Activated T-cell treated with anti-CD3 and anti-CD28 coated beads, Interleukin-2, amount 50 U/mL, for 4 hours (primary cell): ENCODE results near the gene TEKT3. TPM values are rescaled to one million over a fixed set of nuclear protein-coding genes. Genes with fewer than 3 reads are reported as not detected.

Experiments
- ATAC-seq, 2 donors: fragments of 200-7000 bp; cut with Tn5 transposase; one replicate each; pipeline ENCODE4 v1.10.0; 2021
- DNase-seq: peaks from one replicate; pipeline ENCODE4 v3.0.0-alpha.2; 2020
- H3K27me3 Mint-ChIP-seq: one replicate; pipeline ENCODE4 v1.8.0; 2021; ENCODE audit warnings: low read depth, mixed read lengths
- H3K36me3 Mint-ChIP-seq: one replicate; pipeline ENCODE4 v1.8.0; 2022; ENCODE audit warnings: mixed read lengths; ENCODE audit not compliant: insufficient read depth
- H3K4me1 Mint-ChIP-seq: one replicate; pipeline ENCODE4 v1.8.0; 2021; ENCODE audit warnings: low read depth, mixed read lengths
- H3K4me3 Mint-ChIP-seq: one replicate; pipeline ENCODE4 v1.8.0; 2021; ENCODE audit warnings: mild to moderate bottlenecking, moderate library complexity, mixed read lengths
- H3K9me3 Mint-ChIP-seq: one replicate; pipeline ENCODE4 v1.8.0; 2021; ENCODE audit warnings: mixed read lengths
- total RNA-seq, 3 donors: library from RNA; stranded (reverse); gene quantifications; one replicate each; pipeline ENCODE4 v1.2.1, GENCODE V29; 2021

The TEKT3 gene
- total RNA-seq, 3 donors from 2014 or later = 0.23 TPM; not detected in 2

- ATAC-seq (no peak), DNase-seq (no peak)
- H3K4me3 Mint-ChIP-seq = no peak overlapping the region
- no peaks in the 10 kb centered on the region for H3K36me3 Mint-ChIP-seq
- peaks cover 8% of the 10 kb centered on the region for H3K27me3 Mint-ChIP-seq
- H3K4me1 Mint-ChIP-seq = no peaks in the 10 kb centered on the region
- no peaks in the 10 kb centered on the region for H3K9me3 Mint-ChIP-seq
Measured at GRCh38 chr17:15298176-15298575, 43.2 kb downstream of the TEKT3 start.

GRCh38 chr17:15293558-15293957, 47.8 kb downstream of the TEKT3 start:
- DNase-seq (no peak), ATAC-seq (no peak)
- H3K4me3 Mint-ChIP-seq = no peak overlapping the region
- H3K4me1 Mint-ChIP-seq = no peaks in the 10 kb centered on the region
- H3K36me3 Mint-ChIP-seq = no peaks in the 10 kb centered on the region
- H3K9me3 Mint-ChIP-seq = no peaks in the 10 kb centered on the region
- peaks cover 8% of the 10 kb centered on the region for H3K27me3 Mint-ChIP-seq

GRCh38 chr17:15291674-15292361, 49.6 kb downstream of the TEKT3 start:
- no peak overlapping the region for H3K4me3 Mint-ChIP-seq
- ATAC-seq = no peak
- H3K27me3 Mint-ChIP-seq = peaks cover 20% of the 10 kb centered on the region
- H3K36me3 Mint-ChIP-seq = no peaks in the 10 kb centered on the region
- no peaks in the 10 kb centered on the region for H3K4me1 Mint-ChIP-seq
- H3K9me3 Mint-ChIP-seq = no peaks in the 10 kb centered on the region
- DNase-seq = no peak

- no peaks in the 10 kb centered on the region for H3K9me3 Mint-ChIP-seq
- ATAC-seq (no peak), DNase-seq (no peak)
- H3K36me3 Mint-ChIP-seq = no peaks in the 10 kb centered on the region
- no peak overlapping the region for H3K4me3 Mint-ChIP-seq
- peaks cover 20% of the 10 kb centered on the region for H3K27me3 Mint-ChIP-seq
- H3K4me1 Mint-ChIP-seq = no peaks in the 10 kb centered on the region
Measured at GRCh38 chr17:15290605-15291004, 50.8 kb downstream of the TEKT3 start.

GRCh38 chr17:15289285-15290183, 51.9 kb downstream of the TEKT3 start:
- H3K9me3 Mint-ChIP-seq = no peaks in the 10 kb centered on the region
- H3K27me3 Mint-ChIP-seq = peaks cover 18% of the 10 kb centered on the region
- no peak overlapping the region for H3K4me3 Mint-ChIP-seq
- no peaks in the 10 kb centered on the region for H3K4me1 Mint-ChIP-seq
- ATAC-seq = no peak
- H3K36me3 Mint-ChIP-seq = no peaks in the 10 kb centered on the region
- no peak for DNase-seq

GRCh38 chr17:15288859-15289258, 52.5 kb downstream of the TEKT3 start:
- Mint-ChIP-seq H3K4me1 (no peaks in the 10 kb centered on the region), H3K9me3 (no peaks in the 10 kb centered on the region), H3K27me3 (peaks cover 20% of the 10 kb centered on the region), H3K36me3 (no peaks in the 10 kb centered on the region), H3K4me3 (no peak overlapping the region)
- DNase-seq = no peak
- no peak for ATAC-seq

GRCh38 chr17:15287538-15288267, 53.7 kb downstream of the TEKT3 start:
- no peaks in the 10 kb centered on the region for H3K36me3 Mint-ChIP-seq
- peaks cover 9% of the 10 kb centered on the region for H3K9me3 Mint-ChIP-seq
- DNase-seq = no peak
- no peaks in the 10 kb centered on the region for H3K4me1 Mint-ChIP-seq
- peaks cover 22% of the 10 kb centered on the region for H3K27me3 Mint-ChIP-seq
- H3K4me3 Mint-ChIP-seq = no peak overlapping the region
- no peak for ATAC-seq

GRCh38 chr17:15285466-15285865, 55.9 kb downstream of the TEKT3 start:
- Mint-ChIP-seq H3K27me3 (peaks cover 21% of the 10 kb centered on the region), H3K4me1 (no peaks in the 10 kb centered on the region), H3K9me3 (peaks cover 10% of the 10 kb centered on the region), H3K36me3 (no peaks in the 10 kb centered on the region), H3K4me3 (no peak overlapping the region)
- ATAC-seq (no peak), DNase-seq (no peak)

- ATAC-seq (no peak), DNase-seq (no peak)
- H3K27me3 Mint-ChIP-seq = peaks cover 21% of the 10 kb centered on the region
- H3K9me3 Mint-ChIP-seq = peaks cover 10% of the 10 kb centered on the region
- H3K4me1 Mint-ChIP-seq = no peaks in the 10 kb centered on the region
- no peak overlapping the region for H3K4me3 Mint-ChIP-seq
- H3K36me3 Mint-ChIP-seq = no peaks in the 10 kb centered on the region
Measured at GRCh38 chr17:15284537-15284936, 56.9 kb downstream of the TEKT3 start.

GRCh38 chr17:15284107-15284506, 57.3 kb downstream of the TEKT3 start:
- Mint-ChIP-seq H3K9me3 (peaks cover 10% of the 10 kb centered on the region), H3K4me3 (no peak overlapping the region), H3K36me3 (no peaks in the 10 kb centered on the region), H3K27me3 (peaks cover 21% of the 10 kb centered on the region), H3K4me1 (no peaks in the 10 kb centered on the region)
- no peak for DNase-seq
- ATAC-seq = no peak

- no peak overlapping the region for H3K4me3 Mint-ChIP-seq
- H3K9me3 Mint-ChIP-seq = peaks cover 10% of the 10 kb centered on the region
- ATAC-seq (no peak), DNase-seq (no peak)
- peaks cover 12% of the 10 kb centered on the region for H3K27me3 Mint-ChIP-seq
- H3K36me3 Mint-ChIP-seq = no peaks in the 10 kb centered on the region
- no peaks in the 10 kb centered on the region for H3K4me1 Mint-ChIP-seq
Measured at GRCh38 chr17:15281909-15282308, 59.5 kb downstream of the TEKT3 start.

GRCh38 chr17:15278924-15279477, 62.4 kb downstream of the TEKT3 start:
- Mint-ChIP-seq H3K9me3 (peaks cover 10% of the 10 kb centered on the region), H3K36me3 (no peaks in the 10 kb centered on the region), H3K4me3 (no peak overlapping the region), H3K27me3 (peaks cover 16% of the 10 kb centered on the region), H3K4me1 (no peaks in the 10 kb centered on the region)
- ATAC-seq (no peak), DNase-seq (no peak)

- DNase-seq (no peak), ATAC-seq (no peak)
- Mint-ChIP-seq H3K27me3 (peaks cover 10% of the 10 kb centered on the region), H3K4me3 (no peak overlapping the region), H3K9me3 (peaks cover 8% of the 10 kb centered on the region), H3K36me3 (no peaks in the 10 kb centered on the region), H3K4me1 (no peaks in the 10 kb centered on the region)
Measured at GRCh38 chr17:15278380-15278779, 63.0 kb downstream of the TEKT3 start.

- ATAC-seq = no peak
- H3K9me3 Mint-ChIP-seq = no peaks in the 10 kb centered on the region
- H3K4me1 Mint-ChIP-seq = peaks cover 2% of the 10 kb centered on the region
- no peak overlapping the region for H3K4me3 Mint-ChIP-seq
- H3K36me3 Mint-ChIP-seq = no peaks in the 10 kb centered on the region
- no peak for DNase-seq
- peaks cover 11% of the 10 kb centered on the region for H3K27me3 Mint-ChIP-seq
Measured at GRCh38 chr17:15274017-15274416, 67.4 kb downstream of the TEKT3 start.
